ENCODE data around the gene THEM5.

Gene THEM5

GRCh38 chr1:151830055-151830454 is 23.5 kb downstream of the THEM5 start:
- Histone ChIP-seq H3K79me2 (ENCODE audit: insufficient read depth, low read depth) (no peaks in the 10 kb centered on the region), H3K27ac (no peak overlapping the region), H3K9ac (no peak overlapping the region), H3K4me2 (no peak overlapping the region), H3K4me1 (ENCODE audit: low read depth, poor library complexity, severe bottlenecking) (peaks cover 30% of the 10 kb centered on the region), H2AFZ (ENCODE audit: low read depth) (no peak overlapping the region), H4K20me1 (ENCODE audit: insufficient read depth) (no peaks in the 10 kb centered on the region), H3K36me3 (ENCODE audit: insufficient read depth) (no peaks in the 10 kb centered on the region), H3K4me3 (IDR thresholded peaks at IDR 0.05; ENCODE audit: insufficient read depth, low read depth, low read length) (no peak overlapping the region), H3K27me3 (ENCODE audit: insufficient read depth, low read depth) (no peaks in the 10 kb centered on the region)
- no peak for TF ChIP-seq CTCF (conservative IDR thresholded peaks at IDR 0.05; ENCODE audit: low read depth, low read length)

- no peaks in the 10 kb centered on the region for H4K20me1 ChIP-seq (ENCODE audit: insufficient read depth)
- H3K4me1 ChIP-seq (ENCODE audit: low read depth, poor library complexity, severe bottlenecking): peaks cover 26% of the 10 kb centered on the region
- no peaks in the 10 kb centered on the region for H3K36me3 ChIP-seq (ENCODE audit: insufficient read depth)
- no peak overlapping the region for H3K4me2 ChIP-seq
- H2AFZ ChIP-seq (ENCODE audit: low read depth): no peak overlapping the region
- H3K4me3 ChIP-seq (IDR thresholded peaks at IDR 0.05; ENCODE audit: insufficient read depth, low read depth, low read length): no peak overlapping the region
- no peaks in the 10 kb centered on the region for H3K79me2 ChIP-seq (ENCODE audit: insufficient read depth, low read depth)
- H3K9ac ChIP-seq: no peak overlapping the region
- H3K27ac ChIP-seq: no peak overlapping the region
- TF ChIP-seq CTCF (conservative IDR thresholded peaks at IDR 0.05; ENCODE audit: low read depth, low read length): no peak
- no peaks in the 10 kb centered on the region; the same call in 1 of the 2 replicates for H3K27me3 ChIP-seq (ENCODE audit: insufficient read depth, low read depth)
Measured at GRCh38 chr1:151829352-151830046, 24.0 kb downstream of the THEM5 start.

GRCh38 chr1:151828921-151829320 is 24.6 kb downstream of the THEM5 start:
- no peak for TF ChIP-seq CTCF (conservative IDR thresholded peaks at IDR 0.05; ENCODE audit: low read depth, low read length)
- Histone ChIP-seq H3K36me3 (ENCODE audit: insufficient read depth) (no peaks in the 10 kb centered on the region), H3K27ac (no peak overlapping the region), H3K27me3 (ENCODE audit: insufficient read depth, low read depth) (no peaks in the 10 kb centered on the region; the same call in 1 of the 2 replicates), H4K20me1 (ENCODE audit: insufficient read depth) (no peaks in the 10 kb centered on the region), H3K4me1 (ENCODE audit: low read depth, poor library complexity, severe bottlenecking) (peaks cover 20% of the 10 kb centered on the region), H3K4me3 (IDR thresholded peaks at IDR 0.05; ENCODE audit: insufficient read depth, low read depth, low read length) (no peak overlapping the region), H3K79me2 (ENCODE audit: insufficient read depth, low read depth) (no peaks in the 10 kb centered on the region), H3K4me2 (no peak overlapping the region), H3K9ac (no peak overlapping the region), H2AFZ (ENCODE audit: low read depth) (no peak overlapping the region)

- Histone ChIP-seq H3K4me1 (ENCODE audit: low read depth, poor library complexity, severe bottlenecking) (peaks cover 14% of the 10 kb centered on the region), H3K36me3 (ENCODE audit: insufficient read depth) (no peaks in the 10 kb centered on the region), H3K4me3 (IDR thresholded peaks at IDR 0.05; ENCODE audit: insufficient read depth, low read depth, low read length) (no peak overlapping the region), H3K79me2 (ENCODE audit: insufficient read depth, low read depth) (no peaks in the 10 kb centered on the region), H2AFZ (ENCODE audit: low read depth) (no peak overlapping the region), H3K9ac (no peak overlapping the region), H3K27ac (no peak overlapping the region), H4K20me1 (ENCODE audit: insufficient read depth) (no peaks in the 10 kb centered on the region), H3K27me3 (ENCODE audit: insufficient read depth, low read depth) (no peaks in the 10 kb centered on the region; the same call in 1 of the 2 replicates), H3K4me2 (no peak overlapping the region)
- no peak for TF ChIP-seq CTCF (conservative IDR thresholded peaks at IDR 0.05; ENCODE audit: low read depth, low read length)
Measured at GRCh38 chr1:151827853-151828252, 25.7 kb downstream of the THEM5 start.
